GM12878 (cell line): ENCODE results near the gene AQP2. TPM values are rescaled to one million over a fixed set of nuclear protein-coding genes. Genes with fewer than 3 reads are reported as not detected.

Experiments used
- ATAC-seq: fragments of 200-7000 bp; cut with Tn5 transposase; 3 replicates; pipeline ENCODE4 v1.9.1; 2020; ENCODE audit warnings: mild to moderate bottlenecking, moderate library complexity
- BruUV-seq: library from RNA; stranded (reverse); fragments of 400-500 nt; replicated peaks from 2 replicates; lab custom pipeline; 2021; lab: Mats Ljungman, UMichigan
- CTCF ChIA-PET: fragments of 300-600 bp; sonication (Branson Sonifier 250); formaldehyde crosslinking; extraction: SDS; loops from one replicate; lab custom pipeline; 2021; ENCODE audit warnings: inconsistent platforms; lab: Yijun Ruan, JAX
- POLR2A ChIA-PET: fragments of 350-600 bp; formaldehyde crosslinking; extraction: SDS; loops from one replicate; lab custom pipeline; 2021; ENCODE audit warnings: inconsistent platforms; lab: Charles Lee
- RAD21 ChIA-PET: fragments of 300-600 bp; sonication (Branson Sonifier 250); formaldehyde crosslinking; loops from one replicate; lab custom pipeline; 2023; ENCODE audit warnings: antibody characterized with exemption; ENCODE audit not compliant: unreplicated experiment; lab: Charles Lee
- SMC1A ChIA-PET: fragments of 300-600 bp; sonication (Branson Sonifier 250); formaldehyde crosslinking; loops from one replicate; lab custom pipeline; 2023; ENCODE audit not compliant: unreplicated experiment, uncharacterized antibody; lab: Charles Lee
- DNase-seq: peaks from one replicate; pipeline ENCODE4 v3.0.0-alpha.2; 2011; ENCODE audit warnings: low read depth, low spot score
- FAIRE-seq: peaks from 3 replicates; lab custom pipeline; 2011; peaks lifted over from hg19 to GRCh38; lab: Jason Lieb, UNC
- H2AFZ ChIP-seq: 2 replicates; pipeline ENCODE4 v1.6.0; 2011; ENCODE audit warnings: low read depth, low read length, control low read depth; ENCODE audit not compliant: control insufficient read depth
- H3K27ac ChIP-seq: 2 replicates; pipeline ENCODE4 v1.5.1; 2011; ENCODE audit warnings: control low read depth; ENCODE audit not compliant: control insufficient read depth, insufficient read depth
- H3K27me3 ChIP-seq, 2 experiments: replicated peaks in 1 of 2; 2 replicates each; pipeline versions ENCODE4 v1.6.0 to v1.6.1; 2011; ENCODE audit warnings: low read length in 1 of 2; ENCODE audit not compliant: control insufficient read depth in 2 of 2, insufficient read depth in 2 of 2
- H3K36me3 ChIP-seq, 2 experiments: 2 replicates each; pipeline ENCODE4 v1.5.1; 2011; ENCODE audit warnings: low read length in 1 of 2; ENCODE audit not compliant: control insufficient read depth in 2 of 2, insufficient read depth in 2 of 2
- H3K4me1 ChIP-seq: 2 replicates; pipeline ENCODE4 v1.6.1; 2011; ENCODE audit warnings: mild to moderate bottlenecking, low read length, moderate library complexity, mixed read lengths; ENCODE audit not compliant: control insufficient read depth, insufficient read depth
- H3K4me2 ChIP-seq: 2 replicates; pipeline ENCODE4 v1.6.0; 2011; ENCODE audit warnings: control low read depth; ENCODE audit not compliant: control insufficient read depth, insufficient read depth
- H3K4me3 ChIP-seq: fragments of 200-600 bp; sonication (generic); 2 replicates; pipeline ENCODE4 v1.5.1; 2016
- H3K79me2 ChIP-seq: 2 replicates; pipeline ENCODE4 v1.6.0; 2011; ENCODE audit warnings: low read length; ENCODE audit not compliant: control insufficient read depth, insufficient read depth
- H3K9ac ChIP-seq: 2 replicates; pipeline ENCODE4 v1.8.0; 2011; ENCODE audit warnings: low read length, control low read depth, mixed read lengths; ENCODE audit not compliant: control insufficient read depth, insufficient read depth
- H3K9me3 ChIP-seq: replicated peaks from 3 replicates; pipeline ENCODE4 v1.5.1; 2011; ENCODE audit warnings: mild to moderate bottlenecking, low read length; ENCODE audit not compliant: control insufficient read depth, insufficient read depth
- H4K20me1 ChIP-seq: 2 replicates; pipeline ENCODE4 v1.6.0; 2011; ENCODE audit not compliant: control insufficient read depth, insufficient read depth
- CBFB ChIP-seq: IDR thresholded peaks from 2 replicates; pipeline ENCODE4 v1.6.1; 2016; ENCODE audit warnings: antibody characterized with exemption, low read depth
- ETV6 ChIP-seq, 2 experiments: fragments of 450-650 bp in 1 of 2; IDR thresholded peaks in 1 of 2; conservative IDR thresholded peaks in 1 of 2; 2 replicates each; pipeline ENCODE4 v1.6.1; 2014; ENCODE audit warnings: antibody characterized with exemption in 1 of 2, borderline replicate concordance in 1 of 2, low read depth in 1 of 2, mild to moderate bottlenecking in 1 of 2, moderate library complexity in 1 of 2
- KDM1A ChIP-seq: fragments of 200-600 bp; sonication (generic); IDR thresholded peaks from 2 replicates; pipeline ENCODE4 v1.6.1; 2016; ENCODE audit warnings: borderline replicate concordance
- NFXL1 ChIP-seq: fragments of 450-650 bp; IDR thresholded peaks from 2 replicates; pipeline ENCODE4 v1.6.1; 2017; ENCODE audit warnings: antibody characterized with exemption, mild to moderate bottlenecking, borderline replicate concordance
- SMAD1 ChIP-seq: fragments of 450-650 bp; IDR thresholded peaks from 2 replicates; pipeline ENCODE4 v1.6.1; 2018; ENCODE audit warnings: mild to moderate bottlenecking, low read depth; ENCODE audit not compliant: partially characterized antibody
- WGBS: methylation state at CpG from one replicate; pipeline ENCODE4 v1.1.6; 2016; ENCODE audit warnings: low lambda C conversion rate; ENCODE audit not compliant: insufficient replicate concordance, insufficient coverage; ENCODE audit errors: missing lambda C conversion rate; 5-methylcytosine and 5-hydroxymethylcytosine counted together
- in situ Hi-C: fragments of 300-500 bp; cut with MboI; formaldehyde crosslinking; loops from 9 replicates; pipeline ENCODE4 v1.14.3; 2018; ENCODE audit warnings: mixed read lengths
- intact Hi-C: fragments of 100-400 bp; cut with micrococcal nuclease; formaldehyde crosslinking; loops from one replicate; pipeline ENCODE4 v1.14.2; 2022; ENCODE audit not compliant: unreplicated experiment
- polyA plus RNA-seq, 11 experiments: library from polyadenylated mRNA; depleted of rRNA in 4 of 11; unstranded in 6 of 11; stranded (reverse) in 5 of 11; fragments of >200 nt; fragmentation: Nextera tagmentation in 4 of 11; fragmentation: Illumina TruSeq in 1 of 11; extraction: Ambion mirVana in 4 of 11; extraction: Trizol in 1 of 11; gene quantifications; 1 replicate in 1 of 11; 2 replicates in 10 of 11; pipeline versions ENCODE4 v1.2.1 to v1.2.3, GENCODE V29; 2011 to 2016; ENCODE audit warnings: inconsistent platforms in 2 of 11, missing spikeins in 2 of 11, low read depth in 1 of 11
- total RNA-seq, 4 experiments: library from RNA; depleted of rRNA in 3 of 4; stranded (reverse); fragments of >200 nt in 3 of 4; fragmentation: Illumina TruSeq in 1 of 4; extraction: Trizol in 1 of 4; gene quantifications; 2 replicates each; pipeline versions ENCODE4 v1.2.1 to v1.2.3, GENCODE V29; 2013 to 2021
- TF ChIP-seq, protein P1 (sequence below): fragments of 450-650 bp; IDR thresholded peaks from 2 replicates; pipeline ENCODE4 v1.6.1; 2017; ENCODE audit warnings: borderline replicate concordance
- TF ChIP-seq, protein P2 (sequence below): fragments of 450-650 bp; IDR thresholded peaks from 2 replicates; pipeline ENCODE4 v1.6.1; 2017; ENCODE audit warnings: mild to moderate bottlenecking, low read depth, inconsistent platforms; ENCODE audit not compliant: poor library complexity, severe bottlenecking
- TF ChIP-seq, protein P3 (sequence below): fragments of 450-650 bp; formaldehyde crosslinking; IDR thresholded peaks from 2 replicates; pipeline ENCODE4 v1.5.0; 2022; ENCODE audit warnings: mild to moderate bottlenecking, missing genetic modification characterization

The AQP2 gene
- total and polyA plus RNA-seq, 10 of the 15 experiments (the other 5 are each of a cell fraction or from before 2014, with no cell fraction given) = not detected

DNA sequence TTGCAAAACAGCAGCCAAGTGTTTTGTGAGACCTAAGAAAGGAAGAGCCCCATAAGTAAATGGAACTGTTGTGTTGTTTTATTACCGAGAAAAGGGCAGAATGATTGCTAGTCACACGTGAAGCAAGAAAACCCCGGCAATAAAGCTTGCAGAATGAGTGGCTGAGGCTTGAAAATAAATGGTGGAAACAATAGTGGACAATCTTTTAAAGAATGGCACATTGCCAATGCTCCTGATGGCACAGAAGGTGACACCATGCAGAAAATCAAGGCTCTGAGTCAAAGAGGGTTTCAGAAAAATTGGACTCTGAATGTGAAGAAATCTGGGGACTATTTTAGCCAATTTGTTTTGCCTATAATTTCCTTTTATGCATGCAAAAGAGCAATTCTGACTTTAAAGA lies 4.0 kb upstream of the AQP2 start:
- Histone ChIP-seq H2AFZ (no peak overlapping the region), H3K27me3 (no peaks in the 10 kb centered on the region; a peak in 1 of 4 replicates), H3K36me3 (no peaks in the 10 kb centered on the region), H4K20me1 (no peaks in the 10 kb centered on the region), H3K27ac (no peak overlapping the region), H3K9me3 (no peaks in the 10 kb centered on the region), H3K79me2 (no peaks in the 10 kb centered on the region), H3K4me1 (no peaks in the 10 kb centered on the region)
- DNase-seq (no peak), FAIRE-seq (no peak), ATAC-seq (no peak)
- ChIA-PET POLR2A (no interaction called here), SMC1A (interaction anchor here (0.8 to 2.0 kb wide), 8 partner anchors 14 to 135 kb away, joined by 3 to 8 read pairs (median 4); no protein-coding TSS in a partner anchor), RAD21 (interaction anchor here (1.6 kb wide), 1 partner anchor 80 kb away, joined by 4 read pairs; no protein-coding TSS in a partner anchor)
- BruUV-seq = no TSS peak
- 64% methylated on average over 3 of the region's 3 CpGs for WGBS
- in situ Hi-C loops = no loop called here
- intact Hi-C loops = no loop called here
- TF ChIP-seq KDM1A = no peak
- TF ChIP-seq, all 136 proteins: peak for 0
- H3K4me2 ChIP-seq = no peak overlapping the region
- no peak overlapping the region for H3K4me3 ChIP-seq
- CTCF ChIA-PET = interaction anchor here (0.6 to 2.8 kb wide), 34 partner anchors 10 to 749 kb away, joined by 3 to 35 read pairs (median 4); partner anchors contain the start of genes SMARCD1 and TMBIM6
- H3K9ac ChIP-seq = no peak overlapping the region

DNA sequence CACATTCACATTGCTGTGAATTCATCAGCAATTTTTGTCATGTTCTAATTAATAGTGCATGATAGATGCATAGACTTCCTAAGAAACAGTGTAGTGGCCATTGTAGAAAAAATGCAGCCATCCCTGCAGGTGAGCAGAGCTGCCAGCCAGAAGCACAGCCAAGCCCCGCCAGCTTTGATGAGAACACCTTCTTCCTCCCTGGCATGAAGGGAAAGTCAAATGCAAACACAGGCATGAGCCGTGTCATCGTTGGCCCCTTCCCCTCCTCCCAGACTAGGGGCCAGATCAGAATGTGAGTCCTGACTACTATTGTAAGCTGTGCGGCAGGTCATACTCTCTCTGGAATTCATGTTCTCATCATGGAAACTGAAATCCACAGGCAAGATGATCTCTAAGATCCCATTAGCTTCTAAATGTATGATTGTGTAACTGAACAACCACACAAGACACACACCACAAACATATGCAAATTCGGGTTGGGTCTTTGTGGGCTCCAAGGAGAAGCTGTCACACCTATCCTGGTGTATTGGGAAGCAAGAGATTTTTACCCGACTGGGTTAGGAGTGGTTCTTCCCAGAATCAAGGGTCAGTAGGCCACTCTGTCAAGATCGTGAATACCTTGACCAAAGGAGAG lies 2.8 kb upstream of the AQP2 start:
- DNase-seq = no peak
- no peak overlapping the region for H3K4me2 ChIP-seq
- ATAC-seq = no peak
- in situ Hi-C loops (no loop called here), intact Hi-C loops (no loop called here)
- WGBS = 35% methylated on average over 7 of the region's 7 CpGs
- no peaks in the 10 kb centered on the region for H3K36me3 ChIP-seq
- FAIRE-seq = no peak
- no peak overlapping the region for H3K4me3 ChIP-seq
- no peak overlapping the region for H2AFZ ChIP-seq
- POLR2A ChIA-PET = no interaction called here
- no peaks in the 10 kb centered on the region; a peak in 1 of 4 replicates for H3K27me3 ChIP-seq
- SMC1A ChIA-PET = interaction anchor here (1.0 kb wide), 1 partner anchor 10 kb away, joined by 3 read pairs; no protein-coding TSS in a partner anchor
- no peak overlapping the region for H3K9ac ChIP-seq
- BruUV-seq = no TSS peak
- CTCF ChIA-PET = interaction anchor here (1.5 kb wide), 1 partner anchor 120 kb away, joined by 3 read pairs; no protein-coding TSS in a partner anchor
- no peaks in the 10 kb centered on the region for H3K4me1 ChIP-seq
- no peaks in the 10 kb centered on the region for H3K79me2 ChIP-seq
- no peak overlapping the region for H3K27ac ChIP-seq
- H3K9me3 ChIP-seq = no peaks in the 10 kb centered on the region
- H4K20me1 ChIP-seq = no peaks in the 10 kb centered on the region
- RAD21 ChIA-PET = no interaction called here
- TF ChIP-seq NFXL1 (no peak), CBFB (no peak), SMAD1 (no peak), ETV6 (conservative IDR thresholded peaks at IDR 0.05 in 1 of 2, IDR thresholded peaks at IDR 0.05 in 1 of 2; ENCODE audit: borderline replicate concordance in 1 of 2, low read depth in 1 of 2) (no peak)
- TF ChIP-seq, protein P1, sequence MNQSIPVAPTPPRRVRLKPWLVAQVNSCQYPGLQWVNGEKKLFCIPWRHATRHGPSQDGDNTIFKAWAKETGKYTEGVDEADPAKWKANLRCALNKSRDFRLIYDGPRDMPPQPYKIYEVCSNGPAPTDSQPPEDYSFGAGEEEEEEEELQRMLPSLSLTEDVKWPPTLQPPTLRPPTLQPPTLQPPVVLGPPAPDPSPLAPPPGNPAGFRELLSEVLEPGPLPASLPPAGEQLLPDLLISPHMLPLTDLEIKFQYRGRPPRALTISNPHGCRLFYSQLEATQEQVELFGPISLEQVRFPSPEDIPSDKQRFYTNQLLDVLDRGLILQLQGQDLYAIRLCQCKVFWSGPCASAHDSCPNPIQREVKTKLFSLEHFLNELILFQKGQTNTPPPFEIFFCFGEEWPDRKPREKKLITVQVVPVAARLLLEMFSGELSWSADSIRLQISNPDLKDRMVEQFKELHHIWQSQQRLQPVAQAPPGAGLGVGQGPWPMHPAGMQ = no peak
- TF ChIP-seq, protein P2, sequence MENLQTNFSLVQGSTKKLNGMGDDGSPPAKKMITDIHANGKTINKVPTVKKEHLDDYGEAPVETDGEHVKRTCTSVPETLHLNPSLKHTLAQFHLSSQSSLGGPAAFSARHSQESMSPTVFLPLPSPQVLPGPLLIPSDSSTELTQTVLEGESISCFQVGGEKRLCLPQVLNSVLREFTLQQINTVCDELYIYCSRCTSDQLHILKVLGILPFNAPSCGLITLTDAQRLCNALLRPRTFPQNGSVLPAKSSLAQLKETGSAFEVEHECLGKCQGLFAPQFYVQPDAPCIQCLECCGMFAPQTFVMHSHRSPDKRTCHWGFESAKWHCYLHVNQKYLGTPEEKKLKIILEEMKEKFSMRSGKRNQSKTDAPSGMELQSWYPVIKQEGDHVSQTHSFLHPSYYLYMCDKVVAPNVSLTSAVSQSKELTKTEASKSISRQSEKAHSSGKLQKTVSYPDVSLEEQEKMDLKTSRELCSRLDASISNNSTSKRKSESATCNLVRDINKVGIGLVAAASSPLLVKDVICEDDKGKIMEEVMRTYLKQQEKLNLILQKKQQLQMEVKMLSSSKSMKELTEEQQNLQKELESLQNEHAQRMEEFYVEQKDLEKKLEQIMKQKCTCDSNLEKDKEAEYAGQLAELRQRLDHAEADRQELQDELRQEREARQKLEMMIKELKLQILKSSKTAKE = no peak
- TF ChIP-seq, protein P3, sequence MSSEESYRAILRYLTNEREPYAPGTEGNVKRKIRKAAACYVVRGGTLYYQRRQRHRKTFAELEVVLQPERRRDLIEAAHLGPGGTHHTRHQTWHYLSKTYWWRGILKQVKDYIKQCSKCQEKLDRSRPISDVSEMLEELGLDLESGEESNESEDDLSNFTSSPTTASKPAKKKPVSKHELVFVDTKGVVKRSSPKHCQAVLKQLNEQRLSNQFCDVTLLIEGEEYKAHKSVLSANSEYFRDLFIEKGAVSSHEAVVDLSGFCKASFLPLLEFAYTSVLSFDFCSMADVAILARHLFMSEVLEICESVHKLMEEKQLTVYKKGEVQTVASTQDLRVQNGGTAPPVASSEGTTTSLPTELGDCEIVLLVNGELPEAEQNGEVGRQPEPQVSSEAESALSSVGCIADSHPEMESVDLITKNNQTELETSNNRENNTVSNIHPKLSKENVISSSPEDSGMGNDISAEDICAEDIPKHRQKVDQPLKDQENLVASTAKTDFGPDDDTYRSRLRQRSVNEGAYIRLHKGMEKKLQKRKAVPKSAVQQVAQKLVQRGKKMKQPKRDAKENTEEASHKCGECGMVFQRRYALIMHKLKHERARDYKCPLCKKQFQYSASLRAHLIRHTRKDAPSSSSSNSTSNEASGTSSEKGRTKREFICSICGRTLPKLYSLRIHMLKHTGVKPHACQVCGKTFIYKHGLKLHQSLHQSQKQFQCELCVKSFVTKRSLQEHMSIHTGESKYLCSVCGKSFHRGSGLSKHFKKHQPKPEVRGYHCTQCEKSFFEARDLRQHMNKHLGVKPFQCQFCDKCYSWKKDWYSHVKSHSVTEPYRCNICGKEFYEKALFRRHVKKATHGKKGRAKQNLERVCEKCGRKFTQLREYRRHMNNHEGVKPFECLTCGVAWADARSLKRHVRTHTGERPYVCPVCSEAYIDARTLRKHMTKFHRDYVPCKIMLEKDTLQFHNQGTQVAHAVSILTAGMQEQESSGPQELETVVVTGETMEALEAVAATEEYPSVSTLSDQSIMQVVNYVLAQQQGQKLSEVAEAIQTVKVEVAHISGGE (CRISPR knock-in tag) = no peak
